GM18861 (cell line): ENCODE measurements around the gene BRD1.

ENCODE experiments used
- ATAC-seq: cut with Tn5 transposase; IDR thresholded peaks from one replicate; pipeline ENCODE4 v1.9.1; 2021; ENCODE audit not compliant: unreplicated experiment

Gene BRD1

DNA sequence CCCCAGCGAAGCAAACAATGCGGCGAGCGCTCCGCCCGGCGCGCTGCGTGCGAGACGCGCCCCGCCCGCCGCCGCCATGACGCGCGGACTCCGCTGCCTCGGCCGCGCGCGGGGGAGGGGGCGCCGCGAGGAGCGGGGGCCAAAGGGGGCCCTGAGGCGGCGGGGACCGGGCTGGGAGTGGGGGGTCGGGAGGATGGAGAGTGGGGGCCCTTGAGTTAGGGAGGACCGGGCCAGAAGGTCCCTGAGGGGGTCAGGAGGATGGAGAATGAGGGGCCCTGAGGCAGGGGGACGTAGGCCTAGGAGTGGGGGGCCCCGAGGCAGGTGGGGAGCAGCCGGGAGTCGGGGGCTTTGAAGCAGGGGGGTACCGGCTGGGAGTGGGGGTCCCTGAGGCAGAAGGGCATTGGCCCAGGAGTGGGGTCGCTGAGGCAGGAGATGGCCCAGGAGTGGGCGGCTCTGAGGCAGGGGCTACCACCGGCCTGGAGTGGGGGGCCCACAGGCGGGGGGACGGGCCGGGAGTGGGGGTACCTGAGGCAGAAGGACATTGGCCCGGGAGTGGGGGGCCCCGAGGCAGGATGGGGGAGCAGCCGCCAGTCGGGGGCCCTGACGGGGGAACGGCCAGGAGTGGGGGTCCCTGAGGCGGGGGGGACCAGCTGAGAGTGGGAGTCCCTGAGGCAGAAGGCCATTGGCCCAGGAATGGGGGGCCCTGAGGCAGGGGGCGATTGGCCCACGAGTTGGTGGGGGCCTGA, at the start of gene BRD1:
TSS of gene BRD1 (minus strand) at position 21 of the 746 bp plus-strand sequence. CDS start 3,556 bp downstream, outside the sequence.
- ATAC-seq: no peak

DNA sequence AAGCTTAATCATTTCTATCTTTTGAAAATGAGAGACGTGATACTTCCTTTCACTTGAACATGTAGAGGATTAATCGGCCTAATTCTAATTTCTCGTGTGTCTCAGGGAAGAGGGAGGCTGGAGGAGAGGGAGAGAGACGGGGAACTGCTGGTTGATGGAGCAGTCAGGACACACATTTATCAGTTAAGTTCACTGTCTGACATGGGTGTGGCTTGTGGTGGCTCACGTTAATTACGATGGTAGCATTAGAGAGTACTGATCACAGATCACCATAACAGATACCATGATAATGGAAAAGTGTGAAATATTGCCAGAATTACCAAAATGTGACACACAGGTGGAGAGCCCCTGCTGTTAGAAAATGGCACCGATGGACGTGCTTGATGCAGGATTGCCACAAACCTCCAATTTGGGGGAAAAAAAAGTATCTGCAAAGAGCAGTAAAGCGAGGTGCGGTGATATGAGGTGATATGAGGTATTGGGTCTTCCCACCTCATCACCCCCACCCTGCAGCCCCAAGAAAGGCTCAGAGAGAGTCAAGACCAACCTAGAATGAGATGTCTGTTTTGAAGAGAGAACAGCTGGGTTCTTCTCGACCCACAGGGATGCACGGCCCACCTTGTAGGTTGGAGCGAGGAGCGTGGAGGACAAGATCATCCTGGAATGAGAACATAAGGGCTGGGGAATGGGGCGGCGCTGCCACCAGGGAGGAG, 45.7 kb upstream of the BRD1 start:
- no peak for ATAC-seq

DNA sequence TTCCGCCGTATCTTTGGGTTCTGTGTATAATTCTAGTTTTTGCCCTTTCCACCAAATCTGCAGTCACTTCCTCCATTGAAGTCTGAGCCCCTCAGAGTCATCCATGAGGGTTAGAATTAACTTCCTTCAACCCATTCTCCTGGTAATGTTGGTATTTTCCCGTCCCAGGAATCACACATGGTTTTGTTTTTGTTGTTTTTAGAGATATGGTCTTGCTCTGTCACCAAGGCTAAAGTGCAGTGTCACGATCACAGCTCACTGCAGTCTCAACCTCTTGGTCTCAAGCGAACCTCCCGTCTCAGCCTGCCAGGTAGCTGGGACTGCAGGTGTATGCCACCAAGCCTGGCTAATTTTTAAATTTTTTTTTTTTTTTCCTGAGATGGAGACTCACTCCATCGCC, 44.7 kb upstream of the BRD1 start:
- ATAC-seq: no peak

DNA sequence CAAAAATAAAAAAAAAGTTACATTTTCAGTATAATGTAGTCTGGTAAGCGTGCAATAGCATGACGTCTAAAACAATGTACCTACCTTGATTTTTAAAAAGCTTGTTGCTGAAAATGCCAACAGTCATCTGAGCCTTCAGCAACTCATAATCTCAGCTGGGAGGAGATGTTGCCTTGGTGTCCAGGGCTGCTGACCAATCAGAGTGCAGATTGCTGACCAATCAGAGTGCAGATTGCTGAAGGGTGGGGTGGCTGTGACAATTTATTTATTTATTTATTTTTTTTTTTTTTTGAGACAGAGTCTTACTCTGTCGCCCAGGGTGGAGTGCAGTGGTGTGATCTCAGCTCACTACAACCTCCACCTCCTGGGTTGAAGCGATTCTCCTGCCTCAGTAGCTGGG, 43.8 kb upstream of the BRD1 start:
- no peak for ATAC-seq

DNA sequence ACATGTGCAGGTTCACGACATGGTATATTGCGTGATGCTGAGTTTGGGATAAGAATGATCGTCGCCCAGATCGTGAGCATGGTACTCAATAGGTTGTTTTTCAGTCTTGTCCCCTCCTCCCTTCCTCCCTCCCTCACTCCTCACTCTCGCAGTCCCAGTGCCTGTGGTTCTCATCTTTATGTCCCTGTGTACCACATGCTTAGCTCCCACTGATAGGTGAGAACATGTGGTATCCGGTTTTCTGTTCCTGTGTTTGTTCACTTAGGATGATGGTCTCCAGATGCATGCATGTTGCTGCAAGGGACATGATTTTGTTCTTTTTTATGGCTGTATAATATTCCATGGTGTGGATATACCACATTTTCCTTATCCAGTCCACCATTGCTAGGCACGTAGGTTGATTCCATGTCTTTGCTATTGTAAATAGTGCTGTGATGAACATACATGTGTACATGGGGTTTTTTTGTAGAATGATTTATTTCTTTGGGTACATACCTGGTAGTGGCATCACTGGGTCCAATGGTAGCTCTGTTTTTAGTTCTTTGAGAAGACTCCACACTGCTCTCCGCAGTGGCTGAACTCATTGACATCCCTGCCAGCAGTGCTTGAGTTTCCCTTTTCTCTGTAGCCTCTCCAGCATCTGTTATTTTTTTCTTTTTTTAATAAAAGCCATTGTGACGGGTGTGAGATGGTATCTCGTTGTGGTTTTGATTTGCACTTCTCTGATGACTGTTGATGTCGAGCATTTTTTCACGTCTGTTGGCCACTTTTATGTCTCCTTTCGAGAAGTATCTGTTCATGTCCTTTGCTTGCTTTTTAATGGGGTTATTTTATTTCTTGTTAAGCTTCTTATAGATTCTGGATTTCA, 42.4 kb upstream of the BRD1 start:
- ATAC-seq: no peak

DNA sequence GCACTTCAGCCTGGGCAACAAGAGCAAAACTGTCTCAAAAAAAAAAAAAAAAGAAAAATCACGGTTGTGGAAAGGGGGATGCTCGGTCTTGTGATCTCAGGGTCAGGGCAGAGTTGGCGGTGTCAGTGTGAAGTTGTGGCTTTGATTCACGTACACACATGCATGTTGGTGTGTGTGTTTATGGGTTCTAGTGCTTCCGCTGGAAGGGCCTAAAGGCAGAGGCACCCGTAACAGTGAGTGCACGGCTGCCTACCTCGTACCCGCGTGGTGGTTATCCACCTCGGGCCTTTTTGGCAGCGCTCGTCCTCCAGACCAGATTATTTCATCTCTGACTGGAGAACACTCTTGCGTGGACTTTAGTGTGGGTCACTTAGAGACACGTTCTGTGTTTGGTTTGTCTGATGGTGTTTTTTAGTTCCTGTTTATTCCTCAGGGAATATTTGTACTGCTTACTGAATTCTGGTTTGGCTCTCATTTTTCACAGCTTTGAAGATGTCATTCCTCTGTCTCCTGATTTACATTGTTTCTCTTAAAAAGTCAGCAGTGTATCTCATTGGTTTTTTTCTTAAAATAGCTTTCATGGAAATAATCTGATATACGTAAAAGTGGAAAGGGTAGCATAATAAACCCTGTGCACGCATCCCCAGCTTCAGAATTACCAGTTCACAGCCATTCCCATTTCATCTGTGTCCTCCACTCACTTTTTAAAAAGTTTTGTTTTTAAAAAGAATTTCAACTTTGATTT, 41.6 kb upstream of the BRD1 start:
- ATAC-seq: no peak

DNA sequence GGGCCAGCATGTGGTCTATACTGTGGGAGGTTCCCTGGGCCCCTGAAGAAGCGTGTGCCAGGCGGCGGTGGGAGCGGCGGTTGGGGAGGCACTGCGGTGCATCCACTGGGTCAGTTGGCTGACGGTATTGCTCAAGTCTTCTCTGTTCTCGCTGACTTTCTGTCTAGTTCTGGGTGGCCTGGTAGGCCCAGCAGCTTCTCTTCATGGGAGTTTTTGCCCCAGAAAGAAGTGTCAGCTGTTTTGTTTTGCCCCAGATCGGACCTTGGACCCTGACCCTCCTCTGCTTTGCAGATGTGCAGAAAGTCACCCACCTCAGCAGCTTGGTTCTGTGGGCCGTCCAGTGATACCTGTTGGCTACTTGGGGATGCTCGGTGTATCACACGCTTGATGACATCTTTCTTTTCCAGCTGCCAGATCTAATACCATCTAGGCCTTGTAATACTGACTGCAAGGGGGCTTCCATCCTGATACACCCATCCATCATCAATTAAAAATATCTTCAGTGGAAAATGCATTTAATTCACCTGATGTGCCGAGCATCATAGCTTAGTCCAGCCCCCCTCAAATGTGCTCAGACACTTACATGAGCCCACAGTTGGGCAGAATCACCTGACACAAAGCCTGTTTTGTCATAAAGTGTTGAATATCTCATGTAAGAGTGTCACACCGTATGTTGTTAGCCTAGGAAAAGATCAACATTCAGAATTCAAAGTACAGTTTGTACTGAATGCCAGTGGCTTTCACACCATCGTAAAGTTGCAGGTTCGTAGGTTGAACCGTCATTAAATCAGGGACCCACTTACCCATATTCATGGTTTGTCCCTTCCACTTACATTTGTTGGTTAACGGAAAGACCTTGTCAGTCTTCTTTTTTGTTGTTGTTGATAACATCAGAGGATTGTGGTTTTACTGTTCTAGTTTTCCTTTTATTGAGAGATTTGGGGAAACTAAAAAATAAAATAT, 39.9 kb upstream of the BRD1 start:
- ATAC-seq: no peak

DNA sequence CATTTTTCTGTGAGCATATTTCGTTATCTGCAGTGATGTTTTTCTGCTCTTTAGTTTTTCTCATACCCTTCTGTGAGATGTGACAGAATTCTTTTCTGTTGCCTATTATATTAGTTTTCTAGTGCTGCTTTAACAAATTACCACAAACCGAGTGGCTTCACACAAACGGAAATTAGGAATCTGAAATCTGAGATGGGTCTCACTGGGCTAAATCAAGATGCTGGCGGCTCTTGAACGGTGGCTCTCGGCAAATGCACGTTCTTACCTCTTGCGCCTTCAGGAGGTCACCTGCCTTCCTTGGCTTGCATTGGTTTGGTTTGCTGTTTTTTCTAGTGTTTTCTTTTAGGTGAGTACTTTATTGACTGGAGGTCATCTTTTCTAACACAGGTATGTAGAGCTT, 39.0 kb upstream of the BRD1 start:
- ATAC-seq: no peak

DNA sequence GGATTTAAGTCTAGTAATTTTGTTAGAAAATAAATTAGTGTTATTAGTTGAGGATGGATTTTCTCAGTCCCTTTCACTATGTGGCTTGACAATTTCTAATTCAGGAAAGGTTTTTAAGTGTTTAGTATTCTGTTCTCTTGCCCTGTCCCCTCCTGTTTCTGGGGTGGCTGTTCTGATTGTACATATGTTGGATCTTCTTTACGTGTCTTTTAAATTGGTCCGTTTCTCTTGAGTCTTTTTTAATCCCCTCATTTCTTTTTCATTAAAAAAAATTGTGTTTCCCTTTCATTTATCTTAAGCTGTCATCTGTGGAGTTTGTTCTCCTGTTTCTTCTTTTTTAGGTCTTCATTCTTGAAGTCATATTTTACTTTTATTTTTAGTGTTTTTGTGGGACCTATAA, 38.5 kb upstream of the BRD1 start:
- ATAC-seq: no peak

DNA sequence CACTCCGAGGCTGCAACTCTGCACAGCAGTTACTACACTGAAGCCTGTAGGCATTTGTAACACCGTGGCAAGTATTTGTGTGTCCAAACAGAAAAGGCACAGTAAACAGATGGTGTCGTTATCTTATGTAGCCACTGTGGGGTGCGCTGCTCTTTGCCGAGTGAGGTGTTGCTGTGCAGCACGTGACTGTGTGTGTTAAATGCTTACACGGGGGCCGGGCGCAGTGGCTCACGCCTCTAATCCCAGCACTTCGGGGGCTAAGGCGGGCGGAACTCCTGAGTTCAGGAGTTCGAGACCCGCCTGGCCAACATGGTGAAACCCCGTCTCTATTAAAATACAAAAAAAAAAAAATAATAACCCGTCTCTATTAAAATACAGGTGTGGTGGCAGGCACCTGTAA, 37.5 kb upstream of the BRD1 start:
- ATAC-seq: no peak

DNA sequence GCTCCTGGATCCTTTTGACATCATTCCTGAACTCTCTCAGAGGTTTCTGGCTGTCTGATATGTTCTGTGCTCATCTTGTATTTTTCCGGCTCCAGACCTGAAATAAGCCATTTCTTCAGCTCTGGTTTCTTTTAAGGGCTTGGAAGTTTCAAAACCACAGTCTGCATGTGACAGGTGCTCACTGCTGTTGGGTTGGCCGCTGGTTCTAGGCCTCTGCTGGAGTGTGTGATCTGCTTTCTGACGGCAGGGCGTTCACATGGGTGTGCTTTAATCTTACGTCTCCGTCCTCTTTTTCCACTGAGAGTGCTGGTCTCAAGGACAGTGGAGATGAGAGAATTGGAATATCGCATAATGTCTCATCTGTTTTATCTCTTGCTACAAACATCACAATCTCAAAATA, 36.3 kb upstream of the BRD1 start:
- ATAC-seq: no peak

DNA sequence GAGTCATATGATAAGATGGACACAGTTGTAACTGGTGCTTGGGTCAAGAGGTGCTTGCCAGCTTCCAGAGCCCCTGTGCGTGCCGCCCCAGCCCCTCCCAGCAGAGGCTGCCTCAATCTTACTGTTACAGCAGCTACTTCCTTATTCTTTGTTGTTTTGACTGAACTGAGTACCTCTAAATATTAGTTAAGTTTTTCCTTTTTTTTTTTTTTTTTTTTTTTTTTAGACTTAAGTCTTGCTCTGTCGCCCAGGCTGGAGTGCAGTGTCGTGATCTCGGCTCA, 34.8 kb upstream of the BRD1 start:
- ATAC-seq: no peak

DNA sequence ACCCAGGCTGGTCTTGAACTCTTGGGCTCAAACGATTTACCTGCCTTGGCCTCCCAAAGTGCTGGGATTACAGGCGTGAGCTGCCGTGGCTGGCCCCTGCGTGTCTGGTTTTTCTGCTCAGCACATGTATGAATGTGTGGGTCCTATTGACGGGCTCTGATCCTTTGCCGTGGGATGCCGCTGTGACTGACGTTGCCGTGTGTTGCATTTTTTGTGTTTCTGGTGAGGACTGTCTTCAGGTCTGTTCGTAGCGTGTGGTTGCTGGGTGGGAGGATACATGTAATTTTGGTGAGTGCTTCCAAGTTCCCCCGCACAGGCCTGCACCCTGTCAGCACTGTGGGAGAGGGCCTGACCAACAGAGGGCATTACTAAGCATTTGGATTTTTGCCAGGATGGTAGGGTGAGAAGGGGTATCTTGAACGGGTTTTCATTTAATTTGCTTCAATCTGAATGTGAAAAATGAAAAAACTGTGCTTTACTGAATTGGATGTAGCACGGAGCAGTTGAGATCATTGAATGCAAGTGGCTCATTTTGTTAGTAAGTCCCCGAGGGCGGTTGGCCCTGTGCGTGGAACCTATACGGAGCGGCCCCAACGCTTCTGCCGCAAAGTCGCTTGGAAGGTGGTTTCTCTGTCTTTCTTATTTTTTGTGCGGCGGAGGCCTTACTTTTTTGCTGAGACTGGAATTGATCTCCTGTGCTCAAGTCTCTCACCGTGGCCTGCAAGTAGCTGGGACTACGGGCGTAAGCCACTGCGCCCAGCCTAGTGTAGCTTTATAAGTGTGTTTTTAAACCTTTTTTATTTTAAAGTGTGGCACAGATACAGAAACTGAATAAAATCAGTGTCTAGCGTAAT, 34.2 kb upstream of the BRD1 start:
- ATAC-seq: no peak

DNA sequence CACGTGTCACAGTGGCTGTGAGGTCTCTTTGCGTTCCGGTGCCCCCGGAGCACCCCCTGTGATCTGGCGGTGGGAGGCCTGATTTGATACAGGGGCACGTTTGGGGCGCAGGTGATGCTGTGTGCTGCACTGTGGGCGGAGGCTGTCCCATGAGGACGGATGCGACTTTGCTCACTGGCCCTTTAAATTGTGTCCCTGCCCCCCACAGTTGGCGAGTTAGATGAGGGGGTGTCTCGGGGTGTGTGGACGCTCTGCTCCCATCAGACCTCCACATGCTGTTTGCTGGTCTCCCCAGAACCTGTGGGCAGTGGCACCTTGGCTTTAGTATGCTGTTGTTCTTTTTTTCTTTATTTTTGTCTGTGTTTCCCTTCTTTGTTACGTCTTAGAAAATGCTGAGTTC, 31.2 kb upstream of the BRD1 start:
- ATAC-seq: no peak

DNA sequence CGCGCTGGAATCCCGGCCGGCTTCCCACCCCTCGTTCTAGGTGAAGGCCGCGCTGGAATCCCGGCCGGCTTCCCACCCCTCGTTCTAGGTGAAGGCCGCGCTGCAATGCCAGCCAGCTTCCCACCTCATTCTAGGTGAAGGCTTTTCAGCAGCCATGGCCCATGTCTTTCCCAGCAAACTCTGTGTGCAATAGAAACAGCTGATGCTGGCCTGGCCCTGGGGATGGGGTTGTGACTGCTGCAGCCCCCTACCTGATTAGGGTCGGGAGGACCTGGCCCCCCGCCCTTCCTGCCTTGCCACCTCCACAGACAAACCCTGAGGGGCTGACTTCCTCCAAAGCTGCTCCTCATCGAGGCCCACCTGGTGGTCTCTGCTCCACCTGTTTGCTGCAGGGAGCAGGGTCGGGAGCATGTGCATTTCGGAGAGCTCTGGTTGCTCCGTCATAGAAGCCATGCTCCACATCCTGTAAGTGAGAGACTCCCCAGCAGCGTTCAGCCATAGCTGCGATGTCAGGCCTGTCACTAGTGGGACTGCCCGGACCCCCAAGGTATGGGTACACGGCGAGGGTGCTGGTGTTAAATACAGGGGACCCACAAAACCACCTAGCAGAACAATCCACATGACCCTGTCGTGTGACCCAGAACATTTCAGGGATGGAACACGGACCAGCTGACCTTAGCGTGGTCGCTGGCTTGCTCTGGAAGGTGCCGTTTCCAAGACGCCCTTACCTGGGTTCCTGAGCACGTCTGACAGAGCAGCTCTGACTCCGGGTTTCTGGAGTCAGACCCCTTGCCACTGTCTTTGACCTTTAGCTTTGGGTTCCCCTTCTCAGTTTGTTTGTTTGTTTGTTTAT, 29.3 kb upstream of the BRD1 start:
- no peak for ATAC-seq

DNA sequence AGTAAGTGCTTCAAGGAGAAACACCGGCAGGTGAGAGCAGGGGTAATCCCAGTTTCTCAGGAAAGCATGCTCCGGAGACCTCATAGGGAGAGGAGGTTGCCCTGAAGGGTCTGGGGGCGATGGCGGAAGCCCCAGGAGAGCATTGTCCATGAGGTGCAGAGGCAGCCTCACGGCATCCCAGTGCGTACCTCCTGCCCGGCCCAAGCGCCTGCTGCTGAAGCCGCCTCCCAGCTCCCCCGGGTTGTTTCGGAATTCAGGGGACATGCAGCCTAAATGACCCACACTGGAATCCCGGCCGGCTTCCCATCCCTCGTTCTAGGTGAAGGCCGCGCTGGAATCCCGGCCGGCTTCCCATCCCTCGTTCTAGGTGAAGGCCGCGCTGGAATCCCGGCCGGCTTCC, 28.7 kb upstream of the BRD1 start:
- ATAC-seq: no peak

DNA sequence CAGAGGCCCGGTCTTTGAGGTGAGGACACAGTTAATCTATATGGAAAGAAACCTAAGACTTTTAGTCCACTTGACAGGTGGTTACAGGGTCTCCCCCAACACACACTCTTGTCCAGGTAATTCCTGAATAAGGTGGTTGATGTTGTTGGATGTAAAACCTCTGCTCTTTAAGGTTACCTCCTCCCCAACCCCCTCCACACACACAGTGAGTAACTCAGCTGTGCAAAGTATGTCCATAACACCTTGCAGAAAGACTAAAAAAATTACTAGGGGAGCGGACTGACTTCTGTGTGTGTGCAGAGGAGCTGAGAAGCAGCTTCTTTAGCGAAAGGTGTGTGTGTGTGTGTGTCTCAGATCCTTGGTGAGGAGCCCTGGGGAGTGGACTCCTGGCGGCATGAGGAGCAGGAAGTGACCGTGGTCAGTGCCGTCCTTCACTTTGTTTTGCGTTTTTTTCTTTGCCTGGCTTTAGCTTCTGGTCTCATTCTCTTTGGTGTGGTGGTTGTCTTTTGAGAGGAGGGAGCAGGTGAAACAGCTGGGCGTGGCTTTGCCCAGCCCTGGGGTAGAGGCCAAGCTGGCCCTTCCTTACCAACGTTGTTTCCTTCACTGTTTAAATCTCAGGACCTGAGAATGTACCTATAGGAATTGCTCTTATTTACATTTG, 27.7 kb upstream of the BRD1 start:
- ATAC-seq: no peak
